Neural cell (in vitro differentiated cells): ENCODE data around the gene DPF1. TPM values are rescaled to one million over a fixed set of nuclear protein-coding genes. Genes with fewer than 3 reads are reported as not detected.

Experiments
- polyA plus RNA-seq: library from polyadenylated mRNA; depleted of rRNA; stranded (reverse); fragments of >200 nt; gene quantifications from 2 replicates; pipeline ENCODE4 v1.2.3, GENCODE V29; 2014
- small RNA-seq, 3 experiments: library from RNA; depleted of rRNA; stranded (forward); fragments of <200 nt; gene quantifications; one replicate each; pipeline ENCODE3, GENCODE V24; 2012

The DPF1 gene
- polyA plus RNA-seq, 1 donor from 2014 or later: 118 TPM

Small RNA genes within 50 kb of the gene (small RNA-seq; reads per million reads assigned to genes)
- 0 reads per million in 3 experiments for gene RN7SL663P

Other genes starting within 250 kb of the DPF1 start
- not detected in 2 replicates for gene PPP1R14A, start 32.2 kb upstream of the DPF1 start, polyA plus RNA-seq
- 236 and 378 TPM in 2 replicates for gene SPINT2, start 40.4 kb upstream of the DPF1 start, polyA plus RNA-seq
- gene C19orf33, start 80.0 kb upstream of the DPF1 start, polyA plus RNA-seq: not detected in 2 replicates
- 84.0 and 105 TPM in 2 replicates for gene YIF1B, start 91.7 kb upstream of the DPF1 start, polyA plus RNA-seq
- gene KCNK6, start 95.6 kb upstream of the DPF1 start, polyA plus RNA-seq: not detected in 2 replicates
- gene CATSPERG, start 111.6 kb upstream of the DPF1 start, polyA plus RNA-seq: 16.0 and 17.1 TPM in 2 replicates
- 334 and 380 TPM in 2 replicates for gene PSMD8, start 150.3 kb upstream of the DPF1 start, polyA plus RNA-seq
- 0.21 and 0.28 TPM in 2 replicates for gene GGN, start 163.8 kb upstream of the DPF1 start, polyA plus RNA-seq
- 4.9 and 13.7 TPM in 2 replicates for gene SPRED3, start 164.5 kb upstream of the DPF1 start, polyA plus RNA-seq
- gene FAM98C, start 178.9 kb upstream of the DPF1 start, polyA plus RNA-seq: 57.0 and 79.3 TPM in 2 replicates
- gene RASGRP4, start 202.0 kb upstream of the DPF1 start, polyA plus RNA-seq: not detected in 2 replicates
- 0.44 and 0.69 TPM in 2 replicates for gene RYR1, start 209.5 kb upstream of the DPF1 start, polyA plus RNA-seq